GM12878 (cell line): ENCODE data around the gene MSANTD3.

Source experiments
- EP300 ChIP-seq, 2 experiments: fragments of 150-350 bp in 1 of 2; IDR thresholded peaks; 2 replicates each; pipeline ENCODE4 v1.6.1; 2011 to 2012; ENCODE audit warnings: low read depth in 2 of 2, low read length in 2 of 2, borderline replicate concordance in 1 of 2, improper control_type of control experiment in 1 of 2, inconsistent platforms in 1 of 2; ENCODE audit not compliant: control insufficient read depth in 1 of 2
- HDAC6 ChIP-seq: fragments of 200-600 bp; sonication (generic); IDR thresholded peaks from one replicate; pipeline ENCODE4 v1.8.0; 2017; ENCODE audit warnings: antibody characterized with exemption; ENCODE audit not compliant: unreplicated experiment
- KDM1A ChIP-seq: fragments of 200-600 bp; sonication (generic); IDR thresholded peaks from 2 replicates; pipeline ENCODE4 v1.6.1; 2016; ENCODE audit warnings: borderline replicate concordance
- POLR2AphosphoS2 ChIP-seq: IDR thresholded peaks from 2 replicates; pipeline ENCODE4 v1.6.1; 2011; ENCODE audit warnings: low read depth, mild to moderate bottlenecking, low read length, improper control_type of control experiment, moderate library complexity
- RAD51 ChIP-seq: fragments of 450-650 bp; IDR thresholded peaks from 2 replicates; pipeline ENCODE4 v1.6.1; 2016; ENCODE audit warnings: moderate library complexity, mild to moderate bottlenecking, inconsistent platforms
- REST ChIP-seq: IDR thresholded peaks from 2 replicates; pipeline ENCODE4 v1.6.1; 2012; ENCODE audit warnings: mild to moderate bottlenecking, low read depth, low read length
- SMC3 ChIP-seq: IDR thresholded peaks from 2 replicates; pipeline ENCODE4 v1.6.1; 2011; ENCODE audit warnings: low read length, improper control_type of control experiment, borderline replicate concordance
- SPI1 ChIP-seq: IDR thresholded peaks from 2 replicates; pipeline ENCODE4 v1.6.1; 2011; ENCODE audit warnings: low read depth, mild to moderate bottlenecking, low read length, moderate library complexity, borderline replicate concordance; ENCODE audit not compliant: insufficient read depth
- SRF ChIP-seq, 2 experiments: IDR thresholded peaks; 2 replicates each; pipeline ENCODE4 v1.6.1; 2011; ENCODE audit warnings: low read depth in 2 of 2, low read length in 2 of 2, mild to moderate bottlenecking in 1 of 2, moderate library complexity in 1 of 2
- ZBTB11 ChIP-seq: fragments of 450-650 bp; formaldehyde crosslinking; IDR thresholded peaks from 2 replicates; pipeline ENCODE4 v1.5.0; 2022; ENCODE audit warnings: mild to moderate bottlenecking, missing genetic modification characterization
- ZBTB4 ChIP-seq: fragments of 450-650 bp; formaldehyde crosslinking; IDR thresholded peaks from 2 replicates; pipeline ENCODE4 v1.4.0; 2022; ENCODE audit warnings: mild to moderate bottlenecking, moderate library complexity
- ZBTB40 ChIP-seq: fragments of 450-650 bp; IDR thresholded peaks from 2 replicates; pipeline ENCODE4 v1.6.1; 2016; ENCODE audit warnings: mild to moderate bottlenecking, moderate library complexity, borderline replicate concordance
- ZNF592 ChIP-seq: fragments of 450-650 bp; IDR thresholded peaks from 2 replicates; pipeline ENCODE4 v1.6.1; 2017; ENCODE audit warnings: mild to moderate bottlenecking, moderate library complexity

GRCh38 chr9:100426530-100427365 is at the start of gene MSANTD3:
- TF ChIP-seq POLR2AphosphoS2 (no peak), ZNF592 (no peak), ZBTB11 (no peak), ZBTB4 (CRISPR knock-in tag) (no peak), SMC3 (no peak), EP300 (IDR thresholded peaks at IDR 0.05; ENCODE audit: borderline replicate concordance in 1 of 2, control insufficient read depth in 1 of 2, low read depth in 2 of 2, low read length in 2 of 2) (no peak), ZBTB40 (no peak), KDM1A (no peak), REST (no peak), SRF (IDR thresholded peaks at IDR 0.05; ENCODE audit: low read depth in 2 of 2, low read length in 2 of 2) (no peak), RAD51 (no peak), SPI1 (no peak), HDAC6 (no peak)
